OCI-LY7 (cell line): ENCODE data around the gene SNX14.

Experiments
- CTCF ChIP-seq: fragments of 200-600 bp; sonication (generic); conservative IDR thresholded peaks from 2 replicates; pipeline ENCODE4 v1.5.1; 2014; ENCODE audit warnings: mild to moderate bottlenecking, antibody characterized with exemption, low read length, moderate library complexity, mixed read lengths
- EZH2phosphoT487 ChIP-seq: fragments of 200-600 bp; sonication (generic); IDR thresholded peaks from 2 replicates; pipeline ENCODE4 v1.6.1; 2018; ENCODE audit warnings: low read depth, borderline replicate concordance, mild to moderate bottlenecking, mixed run types, antibody characterized with exemption, low read length, moderate library complexity, mixed read lengths

GRCh38 chr6:85580878-85581267 is 12.8 kb downstream of the SNX14 start:
- no peak for TF ChIP-seq CTCF
- no peak for TF ChIP-seq EZH2phosphoT487
